Measurements from ENCODE around the gene PUM1.

Gene PUM1

GRCh38 chr1:31020007-31020790 lies 45.3 kb downstream of the PUM1 start:
- DNase-seq = no peak

GRCh38 chr1:31019401-31019800 lies 46.1 kb downstream of the PUM1 start:
- no peak for DNase-seq

- no peak for DNase-seq
These were observed 48.6 kb downstream of the PUM1 start for GRCh38 chr1:31016868-31017267.

GRCh38 chr1:31013187-31013864 lies 52.2 kb downstream of the PUM1 start:
- DNase-seq = no peak

DNA sequence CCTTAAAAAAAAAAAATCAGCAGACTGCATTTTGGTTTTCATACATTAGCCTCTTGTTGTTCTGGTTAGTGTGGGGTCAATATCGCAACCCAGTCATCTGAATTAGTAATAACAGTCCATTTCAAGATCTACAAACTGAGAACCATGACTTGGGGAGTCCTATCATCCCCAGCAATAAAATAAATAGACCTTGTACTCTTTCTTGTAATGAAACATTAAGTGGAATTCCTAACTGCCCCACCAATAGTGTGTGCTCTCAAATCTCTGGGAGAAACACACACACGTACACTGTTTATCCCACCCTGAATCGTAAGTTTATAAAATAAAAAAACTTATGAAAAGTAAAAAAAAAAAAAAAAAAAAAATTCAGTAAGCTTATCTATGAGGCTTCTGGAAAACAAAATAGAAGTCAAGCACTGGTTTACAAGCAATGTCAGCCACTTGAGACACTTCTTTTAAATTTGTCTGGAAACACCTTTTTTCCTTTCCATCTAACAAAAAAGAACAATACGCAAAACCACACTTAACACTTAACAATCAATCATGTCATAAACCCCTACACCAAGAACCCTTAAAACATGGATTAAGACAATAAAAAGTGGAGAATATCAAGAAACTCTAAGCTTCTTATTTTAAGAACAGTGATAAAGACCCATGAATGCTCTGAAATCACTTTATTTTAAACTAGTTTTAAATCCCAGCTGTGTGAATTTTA lies 53.1 kb downstream of the PUM1 start:
- DNase-seq = no peak

DNA sequence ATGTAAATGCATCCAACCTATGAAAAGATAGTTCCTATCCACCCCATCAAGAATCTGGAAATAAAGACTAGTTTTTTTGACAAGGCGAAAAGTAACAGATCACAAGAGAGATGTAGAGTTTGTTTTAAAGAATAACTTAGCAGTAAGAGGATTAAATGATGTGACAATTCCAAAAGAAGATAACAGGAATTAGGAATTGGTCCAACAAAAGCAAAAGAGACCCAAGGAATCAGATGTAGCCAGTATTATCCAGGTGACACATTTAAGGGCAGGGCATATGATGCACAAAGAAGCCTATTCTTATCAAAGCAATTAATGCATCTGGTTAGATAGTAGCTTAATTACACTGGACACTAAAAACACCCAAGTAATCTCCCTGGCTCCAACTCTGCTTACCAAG lies 53.8 kb downstream of the PUM1 start:
- DNase-seq = no peak

DNA sequence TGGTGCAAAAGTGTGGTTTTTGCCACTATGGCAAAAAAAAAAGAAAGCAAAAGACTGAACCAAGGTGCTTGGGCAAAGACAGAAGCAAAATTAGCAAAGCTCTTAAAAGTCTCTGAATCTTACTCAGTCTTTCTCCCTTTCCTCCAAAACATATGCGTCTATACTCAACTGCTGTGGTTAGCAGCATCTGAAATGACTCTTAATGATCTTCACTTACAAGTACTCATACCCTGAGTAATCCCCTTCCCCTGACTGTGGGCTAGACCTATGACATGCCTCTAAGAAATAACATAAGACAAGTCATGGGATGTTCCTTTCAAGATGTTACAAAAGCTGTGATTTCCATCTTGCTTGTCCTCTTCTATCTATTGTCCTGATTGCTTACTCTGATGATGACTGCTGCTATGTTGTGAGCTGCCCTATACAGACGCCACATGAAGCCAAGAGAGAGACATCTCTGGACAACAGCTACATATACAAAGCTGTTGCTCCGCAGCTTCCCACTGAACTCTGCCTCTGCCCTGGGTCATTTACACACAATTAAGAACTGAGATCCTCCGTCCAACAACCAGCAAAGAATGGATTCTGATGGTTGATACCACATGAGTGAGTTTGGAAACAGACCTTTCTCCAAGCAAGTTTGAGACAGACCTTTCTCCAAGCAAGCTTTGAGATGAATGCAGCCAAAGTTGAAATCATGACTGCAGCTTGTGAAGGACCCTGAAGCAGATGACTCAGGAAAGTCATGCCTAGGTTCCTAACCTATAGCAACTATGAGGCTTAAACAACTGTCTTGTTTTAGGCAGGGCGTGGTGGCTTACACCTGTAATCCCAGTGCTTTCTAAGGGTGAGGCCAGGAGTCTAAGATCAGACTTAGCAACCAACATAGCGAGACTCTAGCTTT lies 55.2 kb downstream of the PUM1 start:
- peak; percentile 83 for DNase-seq

GRCh38 chr1:31007462-31007991 lies 58.0 kb downstream of the PUM1 start:
- DNase-seq = peak; percentile 92

DNA sequence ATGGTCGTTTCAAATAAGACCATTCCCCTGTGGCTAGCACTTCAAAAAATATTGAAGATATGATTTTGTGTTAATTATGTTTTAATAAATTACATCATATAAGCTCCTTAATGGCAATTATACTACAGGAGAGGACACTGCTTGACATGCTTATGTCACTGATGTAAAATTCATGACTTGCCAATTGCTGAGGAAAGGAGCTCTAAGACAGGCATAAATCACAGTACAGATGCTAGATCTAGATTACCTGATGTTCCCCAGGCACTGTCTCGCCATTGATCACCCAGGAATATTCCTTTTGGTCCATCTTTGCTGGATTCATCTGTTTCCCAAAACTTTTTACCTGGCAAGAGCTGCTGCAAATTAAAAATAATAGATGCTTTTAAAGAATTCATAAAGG lies 58.8 kb downstream of the PUM1 start:
- DNase-seq = no peak

- DNase-seq = no peak
These were observed 59.8 kb downstream of the PUM1 start for GRCh38 chr1:31005617-31006166.

- DNase-seq = no peak
These were observed 60.3 kb downstream of the PUM1 start for GRCh38 chr1:31005198-31005597.

DNA sequence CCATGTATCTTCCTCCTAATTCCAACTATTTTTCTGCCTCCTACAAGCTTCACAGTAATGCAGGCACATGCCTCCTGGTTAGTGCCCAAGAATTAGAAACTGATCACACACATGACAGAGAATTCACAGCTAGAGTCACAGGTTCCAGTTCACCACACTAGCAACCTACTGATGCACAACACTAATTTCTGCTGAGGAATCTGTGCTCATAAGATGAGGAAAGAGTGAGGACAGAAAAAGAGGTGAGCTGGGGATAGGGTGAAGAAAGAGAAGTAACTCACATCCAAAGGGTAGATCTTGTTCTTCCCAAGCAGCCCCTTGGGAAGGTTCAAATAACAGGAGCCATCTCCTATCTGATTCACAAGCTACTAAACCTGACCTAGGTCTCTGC lies 61.3 kb downstream of the PUM1 start:
- DNase-seq = no peak

GRCh38 chr1:31003613-31004230 lies 61.8 kb downstream of the PUM1 start:
- DNase-seq = no peak

GRCh38 chr1:31000301-31000700 lies 65.2 kb downstream of the PUM1 start:
- no peak for DNase-seq

GRCh38 chr1:30998887-30999286 lies 66.6 kb downstream of the PUM1 start:
- DNase-seq = no peak

GRCh38 chr1:30998171-30998570 lies 67.3 kb downstream of the PUM1 start:
- DNase-seq = no peak

DNA sequence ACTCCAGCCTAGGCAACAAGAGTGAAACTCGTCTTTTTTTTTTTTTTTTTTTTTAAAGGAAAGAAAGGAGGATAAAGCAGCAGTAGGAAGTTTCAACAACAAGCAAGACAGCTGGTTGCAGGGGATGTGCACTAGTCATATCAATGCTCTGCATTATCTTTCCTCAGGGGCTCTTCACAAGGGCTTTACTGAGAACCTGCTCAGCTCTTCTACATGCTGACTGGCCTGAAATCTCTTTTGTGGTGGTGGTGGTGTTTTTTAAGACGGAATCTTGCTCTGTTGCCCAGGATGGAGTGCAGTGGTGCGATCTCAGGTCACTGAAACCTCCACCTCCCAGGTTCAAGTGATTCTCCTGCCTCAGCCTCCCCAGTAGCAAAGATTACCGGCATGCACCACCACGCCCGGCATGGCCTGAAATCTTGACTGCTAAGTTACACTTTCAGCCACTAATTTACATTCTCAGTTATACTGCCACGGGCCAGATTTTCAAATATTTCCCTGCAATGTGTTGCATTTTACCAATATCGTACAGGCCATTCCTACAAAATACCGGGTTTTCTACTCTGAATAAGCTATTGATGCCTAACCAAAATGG lies 68.0 kb downstream of the PUM1 start:
- no peak for DNase-seq

GRCh38 chr1:30995990-30996612 lies 69.4 kb downstream of the PUM1 start:
- DNase-seq = no peak

DNA sequence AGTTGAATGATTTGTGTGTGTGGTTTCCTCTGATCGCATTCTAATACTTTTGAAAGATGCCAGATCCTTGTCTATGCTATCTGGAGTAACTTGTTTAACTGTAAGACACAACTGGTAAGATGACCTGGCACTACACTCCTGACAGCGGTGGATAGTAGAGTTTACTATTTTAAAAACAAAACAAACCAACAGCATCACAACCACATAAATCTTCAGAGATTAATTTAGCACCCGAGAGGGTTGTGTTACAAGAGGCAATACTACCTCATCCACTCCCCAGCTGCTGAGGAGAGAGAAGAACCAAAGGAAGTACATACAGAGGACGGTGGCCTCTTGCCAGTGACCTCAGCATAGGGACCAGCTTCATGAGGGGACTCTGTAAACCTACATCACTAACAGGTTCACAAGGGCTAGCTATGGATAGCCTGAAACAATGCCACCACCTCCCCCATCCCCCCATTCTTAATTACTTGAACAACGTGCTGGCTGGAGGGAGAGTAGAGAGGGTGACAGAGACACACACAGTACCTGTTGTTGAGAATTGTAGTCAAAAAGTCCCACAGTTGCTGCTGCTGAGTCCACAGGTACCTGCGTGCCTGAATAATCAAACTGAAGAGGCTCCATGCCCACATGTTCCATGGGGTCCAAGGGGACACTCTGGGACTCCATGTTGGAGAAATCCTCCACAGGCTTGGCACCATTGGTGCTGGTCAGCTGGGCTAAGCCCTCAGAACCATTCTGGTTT lies 73.5 kb downstream of the PUM1 start:
- no peak for DNase-seq

DNA sequence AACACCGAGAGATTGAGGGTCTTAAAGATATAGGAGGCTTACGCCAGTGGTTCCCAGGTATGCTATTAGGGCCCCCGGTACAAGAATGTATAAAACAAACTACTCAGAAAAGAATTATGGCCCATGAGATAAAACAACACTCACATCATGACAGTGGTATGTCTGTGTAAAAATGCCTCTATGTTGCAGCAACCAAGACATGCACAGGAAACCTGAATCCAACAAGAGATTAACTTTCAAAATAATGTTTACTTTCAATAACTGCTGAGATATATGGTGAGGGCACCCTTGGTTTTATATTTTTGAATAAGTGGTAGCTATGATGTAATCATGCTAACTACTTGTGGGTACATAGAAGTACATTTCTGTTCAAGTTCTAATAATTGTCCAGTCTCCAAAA lies 74.9 kb downstream of the PUM1 start:
- peak; percentile 47 for DNase-seq

Measured in fibroblast of upper back skin (primary cell).